ENCODE data around the gene SNX3.

SNX3 gene

DNA sequence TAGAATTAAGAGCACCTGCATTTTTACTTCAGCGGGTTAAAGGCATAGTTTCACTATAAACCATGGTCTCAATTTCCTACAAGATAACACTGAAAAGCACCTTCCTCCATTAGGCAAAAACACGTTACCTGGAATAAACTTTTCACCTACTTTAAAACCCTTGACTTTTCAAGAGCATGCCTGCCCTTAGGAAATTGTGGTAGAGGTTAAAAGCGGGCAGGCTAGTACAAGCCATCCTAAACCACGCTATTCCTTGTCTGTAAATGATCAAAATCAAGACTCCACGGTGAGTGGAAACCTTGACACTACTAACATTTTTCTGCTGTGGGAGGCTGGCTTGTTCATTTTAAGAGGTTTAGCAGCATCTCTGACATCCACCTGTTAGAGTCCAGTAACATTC is 51.1 kb downstream of the SNX3 start:
- no peak overlapping the region for H3K4me3 ChIP-seq (replicated peaks; ENCODE audit: low read depth, low read length)
- TF ChIP-seq, protein P1, sequence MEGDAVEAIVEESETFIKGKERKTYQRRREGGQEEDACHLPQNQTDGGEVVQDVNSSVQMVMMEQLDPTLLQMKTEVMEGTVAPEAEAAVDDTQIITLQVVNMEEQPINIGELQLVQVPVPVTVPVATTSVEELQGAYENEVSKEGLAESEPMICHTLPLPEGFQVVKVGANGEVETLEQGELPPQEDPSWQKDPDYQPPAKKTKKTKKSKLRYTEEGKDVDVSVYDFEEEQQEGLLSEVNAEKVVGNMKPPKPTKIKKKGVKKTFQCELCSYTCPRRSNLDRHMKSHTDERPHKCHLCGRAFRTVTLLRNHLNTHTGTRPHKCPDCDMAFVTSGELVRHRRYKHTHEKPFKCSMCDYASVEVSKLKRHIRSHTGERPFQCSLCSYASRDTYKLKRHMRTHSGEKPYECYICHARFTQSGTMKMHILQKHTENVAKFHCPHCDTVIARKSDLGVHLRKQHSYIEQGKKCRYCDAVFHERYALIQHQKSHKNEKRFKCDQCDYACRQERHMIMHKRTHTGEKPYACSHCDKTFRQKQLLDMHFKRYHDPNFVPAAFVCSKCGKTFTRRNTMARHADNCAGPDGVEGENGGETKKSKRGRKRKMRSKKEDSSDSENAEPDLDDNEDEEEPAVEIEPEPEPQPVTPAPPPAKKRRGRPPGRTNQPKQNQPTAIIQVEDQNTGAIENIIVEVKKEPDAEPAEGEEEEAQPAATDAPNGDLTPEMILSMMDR (IDR thresholded peaks at IDR 0.05; ENCODE audit: low read length, missing control alignments) = no peak
- no peak for DNase-seq (ENCODE audit: low read depth)

DNA sequence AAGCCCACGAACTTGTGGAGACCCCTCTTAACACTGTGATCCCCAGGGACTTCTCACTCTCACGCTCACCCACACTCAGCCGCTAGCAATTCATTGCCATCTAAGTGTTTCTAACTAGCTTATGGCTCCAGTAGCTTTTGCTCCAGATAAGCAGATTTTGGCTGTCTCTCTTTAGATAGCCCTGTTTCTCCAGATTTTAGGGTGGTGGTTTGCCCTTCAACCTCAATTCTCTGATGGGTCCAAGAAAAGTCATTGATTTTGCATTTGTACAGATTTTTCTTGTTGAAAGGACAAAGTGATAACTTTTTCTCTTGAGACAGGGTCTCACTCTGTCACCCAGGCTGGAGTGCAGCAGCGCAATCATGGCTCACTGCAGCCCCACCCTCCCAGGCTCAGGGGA is 53.8 kb downstream of the SNX3 start:
- TF ChIP-seq, protein P1 (IDR thresholded peaks at IDR 0.05; ENCODE audit: low read length, missing control alignments) = no peak
- no peak for DNase-seq (ENCODE audit: low read depth)
- H3K4me3 ChIP-seq (replicated peaks; ENCODE audit: low read depth, low read length) = no peak overlapping the region

GRCh38 chr6:108203189-108204112 is 57.4 kb downstream of the SNX3 start:
- no peak for DNase-seq (ENCODE audit: low read depth)
- H3K4me3 ChIP-seq (replicated peaks; ENCODE audit: low read depth, low read length) = no peak overlapping the region
- TF ChIP-seq, protein P1 (IDR thresholded peaks at IDR 0.05; ENCODE audit: low read length, missing control alignments) = no peak

DNA sequence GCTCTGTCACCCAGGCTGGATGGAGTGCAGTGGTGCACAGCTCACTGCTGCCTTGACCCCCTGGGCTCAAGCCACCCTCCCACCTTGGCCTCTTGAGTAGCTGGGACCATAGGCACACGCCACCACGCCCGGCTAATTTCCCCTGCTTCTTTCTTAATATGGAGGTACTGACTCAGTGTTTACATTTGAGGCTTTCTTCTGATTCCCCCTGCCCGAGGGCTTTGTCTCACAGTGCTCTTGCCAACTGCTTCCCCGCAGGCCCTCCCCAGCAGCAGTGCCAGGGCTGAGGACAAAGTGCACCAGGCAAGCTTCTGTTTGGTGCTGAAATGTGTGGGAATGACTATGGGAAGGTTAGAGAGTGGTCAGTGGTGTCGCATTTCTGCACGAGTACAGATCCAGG is 60.2 kb downstream of the SNX3 start:
- TF ChIP-seq, protein P1 (IDR thresholded peaks at IDR 0.05; ENCODE audit: low read length, missing control alignments) = no peak
- DNase-seq (ENCODE audit: low read depth) = peak; percentile 8
- no peak overlapping the region for H3K4me3 ChIP-seq (replicated peaks; ENCODE audit: low read depth, low read length)

DNA sequence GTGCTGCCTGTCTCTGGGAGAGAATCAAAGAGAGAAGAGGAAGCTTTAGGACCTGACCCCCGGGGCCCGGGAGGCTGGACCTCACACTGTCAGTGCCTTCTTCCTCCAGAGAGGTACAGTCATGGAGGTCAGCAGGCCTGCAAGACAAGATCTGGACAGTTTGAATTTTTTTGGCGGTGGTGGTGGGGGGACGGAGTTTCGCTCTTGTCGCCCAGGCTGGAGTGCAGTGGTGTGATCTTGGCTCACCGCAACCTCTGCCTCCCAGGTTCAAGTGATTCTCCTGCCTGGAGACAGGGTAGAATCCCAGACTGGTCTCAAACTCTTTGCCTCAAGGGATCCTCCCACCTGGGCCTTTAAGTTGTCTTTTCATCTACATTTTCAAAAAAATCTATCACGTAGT is 60.7 kb downstream of the SNX3 start:
- TF ChIP-seq, protein P1 (IDR thresholded peaks at IDR 0.05; ENCODE audit: low read length, missing control alignments) = no peak
- no peak for DNase-seq (ENCODE audit: low read depth)
- no peak overlapping the region for H3K4me3 ChIP-seq (replicated peaks; ENCODE audit: low read depth, low read length)

DNA sequence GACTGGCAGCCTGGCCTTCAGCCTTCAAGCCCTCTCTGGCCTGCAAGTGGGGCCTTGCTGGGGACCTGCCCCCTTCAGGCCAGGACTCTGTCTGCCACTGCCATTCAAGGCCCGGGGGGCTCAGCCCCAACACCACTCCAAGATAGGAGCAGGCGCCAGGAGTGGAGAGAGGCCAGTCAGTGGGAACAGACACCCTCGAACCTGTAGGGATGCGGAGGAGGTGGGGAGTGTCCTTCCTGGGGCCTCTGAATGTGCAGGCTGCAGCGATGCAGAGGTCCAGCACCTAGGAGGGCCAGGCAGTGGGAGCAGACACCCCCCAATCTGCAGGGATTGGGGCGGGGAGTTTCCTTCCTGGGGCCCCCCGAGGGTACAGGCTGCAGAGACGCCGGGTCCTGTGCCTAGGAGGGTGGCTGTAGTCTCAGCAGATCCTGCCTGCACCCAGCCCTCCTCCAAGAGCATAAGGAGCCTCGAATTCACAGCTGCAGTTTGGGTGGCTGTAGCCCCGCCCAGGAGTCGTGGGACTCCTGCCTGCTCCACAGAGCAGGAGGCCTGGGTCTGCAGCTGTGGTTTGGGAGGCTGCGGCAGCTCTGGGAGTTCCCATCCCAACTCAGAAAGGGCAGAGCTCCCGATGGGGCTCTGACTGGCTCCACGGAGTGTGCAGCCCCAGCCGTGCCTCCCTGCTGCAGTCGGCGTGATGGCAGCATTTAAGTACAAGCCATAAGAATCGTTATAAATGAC is 61.9 kb downstream of the SNX3 start:
- no peak for DNase-seq (ENCODE audit: low read depth)
- TF ChIP-seq, protein P1 (IDR thresholded peaks at IDR 0.05; ENCODE audit: low read length, missing control alignments) = no peak
- no peak overlapping the region for H3K4me3 ChIP-seq (replicated peaks; ENCODE audit: low read depth, low read length)

Data from fibroblast of pulmonary artery (primary cell).